ENCODE results near the gene SASS6. TPM values are rescaled to one million over a fixed set of nuclear protein-coding genes. Genes with fewer than 3 reads are reported as not detected.

SASS6 gene
- total RNA-seq, 2 experiments from 2014 or later: 12.1 to 18.7 TPM

GRCh38 chr1:100145116-100145515, 12.4 kb upstream of the SASS6 start:
- no peak overlapping the region for H3K4me2 ChIP-seq (ENCODE audit: low read length)
- no peak overlapping the region for H3K27ac ChIP-seq (ENCODE audit: low read depth, low read length, poor library complexity, severe bottlenecking)
- POLR2A ChIA-PET: interaction anchor here (1.1 kb wide), 1 partner anchor 71 kb away, joined by 4 read pairs; no protein-coding TSS in a partner anchor
- no peaks in the 10 kb centered on the region for H4K20me1 ChIP-seq (ENCODE audit: insufficient read depth, low read length)
- CTCF ChIA-PET (ENCODE audit: unreplicated experiment): no interaction called here
- no TSS peak for BruUV-seq (replicated peaks)
- no peak for TF ChIP-seq CTCF (conservative IDR thresholded peaks at IDR 0.05; ENCODE audit: low read length)
- TF ChIP-seq EZH2phosphoT487 (IDR thresholded peaks at IDR 0.05; ENCODE audit: borderline replicate concordance, low read depth, low read length): no peak
- H3K79me2 ChIP-seq (ENCODE audit: insufficient read depth, low read depth, low read length): no peaks in the 10 kb centered on the region
- intact Hi-C loops (cut with micrococcal nuclease; ENCODE audit: unreplicated experiment): no loop called here
- peaks cover 94% of the 10 kb centered on the region for H3K36me3 ChIP-seq (ENCODE audit: insufficient read depth, low read length)
- DNase-seq (ENCODE audit: low spot score): no peak
- no peak overlapping the region for H3K4me3 ChIP-seq (ENCODE audit: low read depth, low read length, poor library complexity, severe bottlenecking)
- H3K9me2 ChIP-seq (ENCODE audit: insufficient read depth, low read length): no peaks in the 10 kb centered on the region
- no peaks in the 10 kb centered on the region for H3K4me1 ChIP-seq (ENCODE audit: insufficient read depth, low read length, poor library complexity, severe bottlenecking)
- H3K9me3 ChIP-seq (ENCODE audit: low read length): no peaks in the 10 kb centered on the region
- no peak overlapping the region for H2AFZ ChIP-seq (ENCODE audit: low read length)

- Histone ChIP-seq H3K4me2 (ENCODE audit: low read length) (no peak overlapping the region), H4K20me1 (ENCODE audit: insufficient read depth, low read length) (no peaks in the 10 kb centered on the region), H3K9me2 (ENCODE audit: insufficient read depth, low read length) (no peaks in the 10 kb centered on the region), H3K4me3 (ENCODE audit: low read depth, low read length, poor library complexity, severe bottlenecking) (no peak overlapping the region), H2AFZ (ENCODE audit: low read length) (no peak overlapping the region), H3K9me3 (ENCODE audit: low read length) (no peaks in the 10 kb centered on the region), H3K79me2 (ENCODE audit: insufficient read depth, low read depth, low read length) (no peaks in the 10 kb centered on the region), H3K4me1 (ENCODE audit: insufficient read depth, low read length, poor library complexity, severe bottlenecking) (no peaks in the 10 kb centered on the region), H3K27ac (ENCODE audit: low read depth, low read length, poor library complexity, severe bottlenecking) (no peak overlapping the region), H3K36me3 (ENCODE audit: insufficient read depth, low read length) (peaks cover 99% of the 10 kb centered on the region)
- no peak for TF ChIP-seq EZH2phosphoT487 (IDR thresholded peaks at IDR 0.05; ENCODE audit: borderline replicate concordance, low read depth, low read length)
- TF ChIP-seq CTCF (conservative IDR thresholded peaks at IDR 0.05; ENCODE audit: low read length): no peak
- DNase-seq (ENCODE audit: low spot score): no peak
- no TSS peak for BruUV-seq (replicated peaks)
- POLR2A ChIA-PET: interaction anchor here (1.0 kb wide), 1 partner anchor 9 kb away, joined by 3 read pairs; no protein-coding TSS in a partner anchor
- CTCF ChIA-PET (ENCODE audit: unreplicated experiment): no interaction called here
- intact Hi-C loops (cut with micrococcal nuclease; ENCODE audit: unreplicated experiment): no loop called here
Observed at GRCh38 chr1:100142343-100142742, 9.6 kb upstream of the SASS6 start.

- Histone ChIP-seq H2AFZ (ENCODE audit: low read length) (no peak overlapping the region), H3K4me3 (ENCODE audit: low read depth, low read length, poor library complexity, severe bottlenecking) (no peak overlapping the region), H3K27ac (ENCODE audit: low read depth, low read length, poor library complexity, severe bottlenecking) (no peak overlapping the region), H3K9me3 (ENCODE audit: low read length) (no peaks in the 10 kb centered on the region), H3K4me2 (ENCODE audit: low read length) (no peak overlapping the region), H3K79me2 (ENCODE audit: insufficient read depth, low read depth, low read length) (peaks cover 6% of the 10 kb centered on the region; the same call in 1 of the 2 replicates), H3K9me2 (ENCODE audit: insufficient read depth, low read length) (no peaks in the 10 kb centered on the region), H4K20me1 (ENCODE audit: insufficient read depth, low read length) (no peaks in the 10 kb centered on the region), H3K36me3 (ENCODE audit: insufficient read depth, low read length) (peaks cover 98% of the 10 kb centered on the region), H3K4me1 (ENCODE audit: insufficient read depth, low read length, poor library complexity, severe bottlenecking) (no peaks in the 10 kb centered on the region)
- intact Hi-C loops (cut with micrococcal nuclease; ENCODE audit: unreplicated experiment): no loop called here
- TF ChIP-seq EZH2phosphoT487 (IDR thresholded peaks at IDR 0.05; ENCODE audit: borderline replicate concordance, low read depth, low read length) (no peak), CTCF (conservative IDR thresholded peaks at IDR 0.05; ENCODE audit: low read length) (no peak)
- POLR2A ChIA-PET: interaction anchor here (0.6 to 1.0 kb wide), 2 partner anchors 8 to 127 kb away, joined by 3 to 4 read pairs; no protein-coding TSS in a partner anchor
- CTCF ChIA-PET (ENCODE audit: unreplicated experiment): no interaction called here
- no peak for DNase-seq (ENCODE audit: low spot score)
- BruUV-seq (replicated peaks): no TSS peak
Observed at GRCh38 chr1:100141192-100141591, 8.5 kb upstream of the SASS6 start.
